NB4 (cell line): Measurements from ENCODE around the gene ADAMTS2.

Experiments
- CTCF ChIP-seq: IDR thresholded peaks from one replicate; pipeline ENCODE4 v1.5.1; 2012; ENCODE audit warnings: low read depth, low read length
- POLR2A ChIP-seq: IDR thresholded peaks from 2 replicates; pipeline ENCODE4 v1.6.1; 2011; ENCODE audit warnings: mild to moderate bottlenecking; ENCODE audit not compliant: insufficient read length; ENCODE audit errors: extremely low read depth
- TF ChIP-seq, protein P1 (sequence below): IDR thresholded peaks from 2 replicates; pipeline ENCODE4 v1.6.1; 2011; ENCODE audit warnings: low read depth, low read length

- TF ChIP-seq CTCF (no peak), POLR2A (no peak)
- TF ChIP-seq, protein P1, sequence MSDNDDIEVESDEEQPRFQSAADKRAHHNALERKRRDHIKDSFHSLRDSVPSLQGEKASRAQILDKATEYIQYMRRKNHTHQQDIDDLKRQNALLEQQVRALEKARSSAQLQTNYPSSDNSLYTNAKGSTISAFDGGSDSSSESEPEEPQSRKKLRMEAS, result no peak
Measured at GRCh38 chr5:179307931-179308471, 37.3 kb downstream of the ADAMTS2 start.
